ENCODE measurements around the gene SLC22A23.
A peak's percentile ranks its signal among the peaks of the same experiment; 100 is the strongest.

SLC22A23 gene

DNA sequence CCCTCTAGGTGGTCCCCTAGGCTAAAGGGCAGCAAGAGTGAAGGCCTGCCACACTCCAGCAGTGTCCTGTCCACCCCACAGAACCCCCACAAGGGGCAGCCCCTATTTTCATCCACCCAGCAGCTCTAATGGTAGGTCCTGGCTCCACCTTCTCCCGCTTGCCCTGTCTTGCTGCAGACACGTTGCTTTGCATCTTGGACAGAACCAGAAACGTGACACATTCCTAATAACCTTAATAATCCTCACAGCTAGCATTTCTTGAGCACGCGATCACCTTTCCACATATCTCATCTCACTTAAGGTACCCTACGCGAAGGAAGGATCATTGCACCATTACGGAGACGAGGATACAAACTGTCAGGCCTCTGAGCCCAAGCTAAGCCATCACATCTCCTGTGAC is 11.7 kb upstream of the SLC22A23 start:
- no peak for DNase-seq

DNA sequence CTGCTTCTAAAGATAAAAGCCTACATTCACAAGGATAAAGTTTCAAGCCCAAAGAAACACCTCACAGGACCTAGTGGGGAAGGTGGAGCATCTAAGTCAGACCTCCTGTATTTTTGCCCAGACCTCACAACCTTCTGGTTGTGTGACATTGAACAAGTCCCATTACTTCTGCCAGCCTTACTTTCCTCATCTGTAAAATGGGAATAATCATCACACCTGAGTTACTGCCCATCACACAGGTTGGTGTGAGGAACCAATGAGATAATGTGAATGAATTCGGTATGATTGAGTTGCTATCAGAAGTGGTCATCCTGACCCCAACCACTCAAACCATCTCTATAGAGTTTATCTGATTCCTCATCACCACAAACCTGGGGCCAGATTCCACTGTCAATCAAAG is 11.1 kb upstream of the SLC22A23 start:
- DNase-seq, result no peak

DNA sequence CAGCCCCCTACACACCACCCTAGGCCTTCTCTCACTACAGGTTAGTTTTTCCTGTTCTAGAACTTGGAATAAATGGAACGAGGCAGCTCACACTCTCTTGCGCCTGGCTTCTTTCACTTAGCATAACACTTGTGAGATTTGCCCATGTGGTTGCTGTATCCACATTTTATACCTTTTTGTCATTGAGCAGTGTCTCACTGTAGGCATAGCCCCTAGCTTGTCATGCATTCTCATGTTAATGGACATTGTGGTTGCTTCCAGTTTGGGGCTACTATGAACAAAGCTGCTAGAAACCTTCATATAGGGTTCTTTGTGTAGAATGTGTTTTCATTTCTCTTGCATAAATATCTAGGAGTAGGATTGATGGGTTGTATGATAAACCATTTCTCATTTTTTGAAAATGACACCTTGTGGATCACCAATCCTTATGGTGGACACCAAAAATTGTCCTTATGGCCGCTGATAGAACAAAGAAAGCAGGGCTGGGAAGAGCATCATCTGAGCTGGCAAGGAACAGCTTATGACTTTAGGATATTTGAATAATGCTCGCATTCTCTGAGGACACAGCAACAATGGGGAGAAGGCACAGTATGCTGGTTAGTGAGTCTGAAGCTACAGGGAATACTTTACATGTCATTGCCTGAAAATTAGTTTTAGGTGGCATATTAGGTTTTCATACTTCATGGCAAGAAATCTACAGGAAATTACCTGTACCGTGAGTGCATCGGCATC is 9.8 kb upstream of the SLC22A23 start:
- DNase-seq, result no peak

DNA sequence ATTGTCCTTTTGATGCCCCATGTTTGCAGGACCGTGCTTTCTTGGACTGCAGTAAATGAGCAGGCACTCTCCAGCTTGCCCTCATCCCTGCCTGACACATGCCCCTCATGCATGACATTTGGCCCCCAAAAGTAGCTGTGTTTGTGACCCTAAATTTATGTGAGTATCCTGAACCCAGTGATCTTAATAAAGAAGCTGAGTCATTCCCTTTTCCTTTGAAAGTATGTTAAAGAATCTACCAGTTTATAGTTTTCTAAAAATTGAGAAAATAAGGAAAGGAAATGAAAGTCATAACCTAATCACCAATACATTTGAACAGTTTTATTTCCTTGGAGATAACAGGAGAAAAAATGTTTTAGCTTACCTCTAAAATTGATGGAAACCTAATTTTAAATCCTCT is 3.4 kb upstream of the SLC22A23 start:
- no peak for DNase-seq

DNA sequence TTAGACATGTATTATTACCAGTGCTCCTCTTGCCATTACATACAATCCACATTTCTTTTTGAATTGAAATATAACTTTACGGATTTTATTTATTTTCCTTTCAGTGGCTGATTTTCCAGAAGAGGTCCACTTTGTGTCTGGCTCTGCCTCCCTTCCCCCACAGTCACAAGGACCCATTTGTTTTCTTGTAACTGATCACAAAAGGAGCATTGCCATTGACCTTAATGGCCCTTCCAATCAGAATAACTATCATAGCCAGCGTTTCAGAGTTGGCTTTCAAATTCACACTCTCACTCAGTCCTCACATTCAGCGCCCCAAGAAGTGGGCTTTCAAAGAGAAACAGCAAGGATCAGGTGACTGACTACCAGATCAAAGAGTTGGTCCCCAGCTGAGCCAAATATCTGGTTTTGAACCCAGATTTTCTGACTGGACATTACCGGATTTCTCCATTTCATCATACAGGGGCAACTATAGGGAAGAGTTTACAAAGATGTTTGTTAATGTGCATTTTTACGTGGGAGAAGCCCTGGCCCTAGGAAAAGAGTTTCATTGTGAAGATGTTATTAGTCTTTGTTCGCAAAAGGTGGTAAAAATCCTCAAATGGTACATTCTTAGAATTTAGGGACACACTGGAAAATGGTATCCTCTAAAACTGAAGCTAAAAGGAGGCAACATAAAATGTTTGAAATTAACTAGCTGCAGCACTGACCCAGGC is 2.0 kb upstream of the SLC22A23 start:
- no peak for DNase-seq

DNA sequence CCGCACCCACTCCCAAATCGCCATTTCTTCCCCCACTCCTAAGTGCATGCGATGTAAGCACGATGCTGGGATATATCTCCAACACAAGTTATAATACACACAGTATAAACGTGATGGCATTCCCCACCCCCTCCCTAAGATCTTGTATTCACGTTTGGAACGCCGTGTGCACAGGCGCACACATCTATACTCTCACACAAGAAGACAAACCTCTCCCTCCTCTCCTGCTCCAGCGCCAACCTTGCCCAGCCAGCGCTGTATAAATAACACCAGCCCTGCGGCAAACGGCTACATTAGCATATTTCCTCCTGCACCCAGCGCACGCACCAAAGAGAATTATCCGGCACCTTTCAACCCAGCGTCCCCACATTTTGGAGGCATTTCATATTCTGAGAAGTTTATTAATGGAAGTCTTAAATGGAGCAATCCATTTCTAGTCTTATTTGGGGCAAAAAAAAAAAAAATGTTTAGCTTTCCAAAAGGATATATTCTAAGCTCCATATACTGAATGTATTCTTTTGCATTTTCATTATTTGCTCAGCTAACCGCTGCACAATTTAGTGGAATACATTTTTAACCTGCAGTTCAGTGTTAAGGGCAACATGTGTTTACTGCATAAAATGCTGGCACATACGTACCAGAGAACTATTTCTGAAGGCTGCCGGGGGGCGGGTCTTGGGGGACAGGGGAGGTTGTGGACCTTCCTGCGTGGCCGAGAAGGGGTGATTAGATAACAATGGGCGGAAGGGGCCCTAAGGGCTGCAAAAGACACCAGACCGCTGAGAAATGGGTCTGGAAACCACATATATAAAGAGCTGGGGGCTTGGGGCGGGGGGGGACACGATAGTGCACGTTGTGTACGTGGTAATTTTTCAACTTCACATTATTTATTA is 1.1 kb upstream of the SLC22A23 start:
- DNase-seq, result peak; percentile 63

DNA sequence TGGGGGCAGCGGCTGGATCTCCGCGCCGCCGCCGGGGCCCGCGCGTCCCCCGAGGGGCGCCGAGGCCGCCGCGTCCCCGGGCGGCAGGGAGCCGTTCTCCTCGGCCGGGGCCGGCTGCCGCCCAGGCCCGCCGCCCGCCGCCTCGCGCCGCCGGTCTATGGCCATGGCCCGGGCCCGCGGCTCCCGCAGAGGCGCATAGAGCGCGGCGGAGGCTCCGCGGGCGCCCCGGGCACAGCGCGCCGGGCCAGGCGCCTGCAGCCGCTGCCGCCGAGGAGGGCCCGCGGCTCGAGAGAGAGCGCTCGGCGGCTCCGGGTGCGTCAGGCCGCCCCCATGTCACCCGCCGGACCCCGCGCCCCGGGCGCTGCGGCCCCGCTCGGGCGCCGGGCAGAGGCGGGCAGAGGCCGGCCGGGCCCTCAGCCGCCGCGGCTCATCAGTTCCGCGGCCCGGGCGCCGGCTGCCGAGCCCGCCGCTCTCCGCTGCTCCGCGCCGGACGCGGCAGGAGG is 404 bp downstream of the SLC22A23 start:
- DNase-seq, result no peak

DNA sequence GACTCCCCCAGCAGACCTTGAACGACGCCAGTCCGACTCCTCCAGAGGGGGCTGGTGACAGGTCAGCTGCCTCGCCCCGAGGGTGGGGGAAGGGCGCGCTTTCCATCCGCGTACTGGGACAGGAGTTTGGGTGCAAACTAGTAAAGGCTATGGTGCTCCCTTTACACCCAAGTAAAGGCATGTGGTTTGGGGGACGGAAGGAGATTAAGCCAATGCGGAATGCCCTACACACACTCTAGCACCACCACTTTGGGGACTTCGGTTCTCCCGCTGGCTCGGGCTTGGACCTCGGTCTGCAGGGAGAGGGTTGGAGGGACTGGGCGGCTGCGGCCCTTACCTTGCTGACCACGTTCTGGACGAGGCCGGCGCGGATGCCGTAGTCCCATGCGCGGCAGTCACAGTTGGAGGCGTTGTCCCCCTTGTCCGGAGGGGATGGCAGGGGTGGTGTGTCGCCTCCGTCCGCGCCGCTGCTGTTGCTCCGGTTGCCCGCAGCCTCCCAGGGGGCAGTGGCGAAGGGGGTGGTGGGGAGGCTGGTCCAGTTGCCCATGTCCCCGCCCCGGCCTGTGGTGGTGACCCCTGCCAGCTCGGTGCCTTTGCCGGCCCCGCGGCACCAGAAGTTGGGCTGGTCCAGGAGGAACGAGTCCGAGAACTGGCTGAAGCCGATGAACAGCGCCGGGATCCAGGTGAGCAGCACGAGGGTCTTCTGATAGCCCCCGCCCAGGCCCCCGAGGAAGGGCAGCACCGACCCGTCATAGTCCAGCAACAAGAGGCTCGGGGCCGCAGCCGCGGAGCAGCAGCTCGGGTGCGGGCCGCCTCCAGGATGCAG is 1.1 kb downstream of the SLC22A23 start:
- peak; percentile 68 for DNase-seq

DNA sequence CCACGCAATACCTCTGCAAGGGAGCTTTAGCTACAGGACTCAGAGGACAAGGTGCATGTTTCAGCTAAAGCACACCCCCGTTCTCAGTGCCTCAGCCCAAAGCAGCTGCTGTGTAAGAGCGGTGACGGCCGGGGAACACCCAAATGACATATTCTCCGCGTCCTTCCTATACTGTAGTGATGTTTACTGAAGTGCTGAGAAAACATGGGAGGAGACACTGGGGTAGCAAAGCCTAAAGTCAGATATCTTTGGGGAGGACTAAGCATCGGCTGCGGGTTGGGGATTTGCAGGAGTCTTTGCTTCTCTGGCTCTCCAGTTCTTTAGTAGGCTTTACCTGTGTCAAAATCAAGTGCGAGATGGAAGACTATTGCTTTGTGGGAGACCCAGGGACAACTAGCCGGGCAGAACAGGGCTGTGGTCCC is 1.7 kb downstream of the SLC22A23 start:
- peak; percentile 65 for DNase-seq

DNA sequence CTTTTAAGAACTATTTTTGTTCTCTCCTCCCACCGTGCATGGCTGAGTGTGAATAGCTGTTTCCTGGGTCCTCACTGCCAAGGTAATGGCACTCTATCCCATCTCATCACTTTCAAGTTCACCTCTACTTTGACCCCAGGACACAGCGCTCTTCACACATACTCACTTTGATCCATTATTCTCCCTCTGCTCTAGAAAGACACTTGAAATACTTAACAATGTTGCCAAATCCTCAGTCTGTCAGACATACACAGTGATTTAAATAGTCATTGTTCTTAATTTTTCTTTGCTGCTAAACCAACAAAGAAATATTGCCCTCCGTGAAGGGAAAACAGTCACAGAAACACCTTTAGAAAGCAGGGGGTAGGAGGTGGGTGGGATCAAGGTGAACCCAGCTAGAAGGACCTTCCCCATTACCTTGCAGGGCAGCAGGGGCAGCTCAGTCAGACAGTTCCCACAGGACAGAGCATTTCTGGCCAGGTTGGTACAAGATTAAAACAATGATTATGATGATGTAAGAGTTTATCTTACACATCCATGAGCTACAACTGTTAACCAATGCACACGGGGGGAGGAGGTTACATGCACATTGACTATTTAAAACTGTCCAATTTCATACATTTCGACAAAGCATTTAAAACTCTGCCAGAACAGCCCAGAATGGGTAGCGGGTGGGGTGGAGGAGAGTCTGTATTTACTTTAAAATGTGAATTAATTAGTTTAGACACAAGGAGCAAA is 2.4 kb downstream of the SLC22A23 start:
- no peak for DNase-seq

DNA sequence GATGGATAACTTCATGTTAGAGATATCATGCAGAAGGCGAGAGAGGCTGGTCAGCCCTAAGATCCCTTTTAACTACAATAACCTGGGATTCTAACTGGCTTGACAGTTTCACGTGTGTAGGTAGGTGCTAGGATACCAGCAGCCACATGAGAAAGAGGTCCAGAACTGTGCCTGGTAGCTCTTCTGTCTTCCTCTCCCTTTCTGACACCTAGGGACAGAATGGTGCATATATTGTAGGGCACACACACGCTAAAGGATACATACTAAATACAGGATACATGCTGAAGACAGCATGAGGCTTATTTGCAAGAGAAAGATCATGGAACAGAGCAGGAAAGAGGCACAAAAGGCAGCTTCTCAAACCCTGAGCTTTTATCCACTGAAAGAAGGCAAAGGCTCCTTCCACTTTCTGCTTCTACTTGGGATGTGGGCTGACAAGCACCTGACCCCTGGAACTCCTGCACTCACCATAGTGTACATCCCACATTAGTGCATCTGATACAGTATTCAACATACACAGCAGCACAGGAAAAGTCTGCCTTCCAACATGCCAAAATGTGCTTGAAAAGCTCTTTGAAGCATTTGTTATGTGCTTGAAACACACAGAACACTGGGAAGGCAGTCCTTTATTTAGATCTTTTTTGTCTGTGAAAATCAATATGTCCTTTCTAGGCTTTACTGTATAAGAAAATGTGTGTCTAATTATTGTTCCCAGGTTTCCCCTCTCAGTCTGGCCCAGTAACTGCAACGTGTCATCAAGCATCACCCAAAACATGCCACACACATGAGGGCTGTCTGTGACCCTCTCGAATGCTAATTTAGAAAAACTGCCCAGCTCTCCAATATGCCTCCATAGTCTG is 3.2 kb downstream of the SLC22A23 start:
- DNase-seq, result peak; percentile 29

DNA sequence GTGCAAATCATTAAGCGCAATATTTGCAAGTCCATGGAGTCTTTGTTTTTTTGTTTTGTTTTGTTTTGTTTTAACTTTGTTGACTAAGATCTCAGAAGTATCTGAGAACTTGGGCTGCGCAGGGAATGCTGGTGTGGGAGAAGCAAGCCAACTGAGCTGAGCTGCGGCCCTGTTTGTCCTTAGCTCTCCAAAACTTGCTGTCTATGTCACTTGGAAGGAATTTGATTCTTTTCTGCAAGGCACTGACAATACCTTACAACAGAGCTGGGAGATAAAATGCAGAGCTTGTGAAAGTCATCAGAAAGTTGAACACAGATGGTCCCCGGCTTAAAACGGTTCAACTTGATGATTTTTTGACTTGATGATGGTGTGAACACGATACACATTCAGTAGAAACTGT is 5.4 kb downstream of the SLC22A23 start:
- no peak for DNase-seq

DNA sequence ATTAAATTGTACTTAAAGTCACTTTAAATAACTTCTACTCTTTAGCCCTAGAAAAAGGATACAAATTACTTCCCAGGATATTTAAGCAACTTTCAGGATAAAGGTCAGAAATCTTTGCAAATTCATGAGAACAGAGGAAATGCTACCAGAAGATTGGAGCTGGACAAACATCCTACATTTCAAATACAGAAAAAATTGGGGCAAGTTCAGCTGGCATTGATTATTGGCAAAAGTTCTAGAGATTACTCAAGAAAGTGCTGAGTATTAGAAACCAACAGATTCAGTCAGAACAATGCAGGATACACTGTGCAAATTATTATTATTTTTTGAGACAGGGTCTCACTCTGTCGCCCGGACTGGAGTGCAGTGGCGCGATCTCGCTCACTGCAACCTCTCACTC is 6.0 kb downstream of the SLC22A23 start:
- no peak for DNase-seq

DNA sequence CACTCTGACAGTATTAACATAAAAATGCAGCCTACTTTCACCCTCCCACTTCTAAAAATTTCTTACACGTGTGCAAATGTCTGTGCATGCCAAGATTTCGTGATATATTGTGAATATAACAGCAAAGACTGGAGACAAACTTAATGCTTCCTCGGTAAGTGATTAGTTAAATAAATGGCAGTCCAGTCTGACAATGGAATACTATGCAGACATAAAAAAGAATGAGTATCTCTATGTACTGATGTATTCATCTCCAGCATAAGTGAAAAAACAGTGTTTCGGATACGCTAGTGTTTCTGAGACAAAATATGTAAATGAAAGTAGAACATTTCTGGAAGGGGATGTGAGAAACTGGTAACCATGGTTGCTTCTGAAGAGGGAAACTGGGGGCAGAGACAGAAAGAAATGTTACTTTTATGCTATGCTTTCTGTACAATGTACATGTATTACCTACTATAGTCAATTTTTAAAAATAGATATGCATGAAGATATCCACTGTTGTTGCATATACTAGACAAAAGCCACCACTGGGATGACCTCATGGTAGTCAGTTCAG is 7.0 kb downstream of the SLC22A23 start:
- no peak for DNase-seq

DNA sequence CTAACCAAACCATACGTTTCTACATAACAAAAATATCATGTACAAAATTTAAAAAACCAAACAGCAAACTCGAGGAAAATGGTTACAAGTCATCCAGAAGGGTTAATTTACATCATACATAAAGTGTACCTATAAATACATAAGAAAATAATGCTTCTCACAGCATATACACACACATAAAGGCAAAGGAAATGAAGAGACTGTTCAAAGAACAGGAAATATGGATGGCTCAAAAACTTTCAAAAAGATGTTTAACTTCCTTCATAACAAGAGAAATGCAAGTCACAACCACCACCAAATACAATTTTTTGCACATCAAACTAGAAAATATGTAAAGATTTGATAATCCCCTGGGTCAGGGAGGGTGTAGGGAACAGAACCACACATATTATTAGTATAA is 7.5 kb downstream of the SLC22A23 start:
- DNase-seq, result no peak

DNA sequence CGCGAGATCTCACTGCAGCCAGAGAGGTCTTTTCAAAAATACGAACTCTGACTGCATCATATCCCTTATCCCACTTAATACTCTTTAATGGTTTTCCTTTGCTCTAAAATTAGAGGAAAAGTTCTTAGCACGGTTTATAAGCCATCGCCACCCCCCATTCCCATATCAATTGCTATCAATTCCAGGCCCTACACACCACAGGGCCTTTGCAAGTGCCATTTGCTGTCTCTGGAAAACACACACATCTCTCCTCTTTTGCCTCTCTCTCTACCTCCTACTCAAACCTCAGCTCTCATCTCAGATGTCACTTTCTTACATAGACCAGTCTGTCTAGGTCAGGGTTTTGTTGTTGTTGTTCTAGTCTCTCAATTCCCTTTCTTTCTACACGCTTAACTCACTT is 9.8 kb downstream of the SLC22A23 start:
- DNase-seq, result no peak

DNA sequence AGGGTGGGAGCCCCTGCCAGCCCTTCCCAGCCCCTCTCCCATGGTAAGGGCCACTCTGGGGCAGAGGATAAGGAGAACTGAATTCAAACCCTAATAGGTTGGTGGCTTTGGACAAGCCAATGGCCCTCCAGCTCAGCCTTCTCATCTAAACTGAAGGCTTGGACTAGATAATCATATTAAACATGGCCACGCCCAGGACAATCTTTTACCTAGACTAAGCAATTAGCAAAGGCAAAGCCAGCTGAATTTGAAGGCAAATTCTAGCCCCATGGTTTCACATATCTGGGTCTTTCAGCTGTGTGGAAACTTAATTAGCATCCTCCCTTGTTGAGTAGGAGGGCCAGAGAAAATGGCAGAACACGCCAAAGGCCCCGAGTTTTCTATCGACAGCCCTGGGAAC is 10.7 kb downstream of the SLC22A23 start:
- DNase-seq, result peak; percentile 82

DNA sequence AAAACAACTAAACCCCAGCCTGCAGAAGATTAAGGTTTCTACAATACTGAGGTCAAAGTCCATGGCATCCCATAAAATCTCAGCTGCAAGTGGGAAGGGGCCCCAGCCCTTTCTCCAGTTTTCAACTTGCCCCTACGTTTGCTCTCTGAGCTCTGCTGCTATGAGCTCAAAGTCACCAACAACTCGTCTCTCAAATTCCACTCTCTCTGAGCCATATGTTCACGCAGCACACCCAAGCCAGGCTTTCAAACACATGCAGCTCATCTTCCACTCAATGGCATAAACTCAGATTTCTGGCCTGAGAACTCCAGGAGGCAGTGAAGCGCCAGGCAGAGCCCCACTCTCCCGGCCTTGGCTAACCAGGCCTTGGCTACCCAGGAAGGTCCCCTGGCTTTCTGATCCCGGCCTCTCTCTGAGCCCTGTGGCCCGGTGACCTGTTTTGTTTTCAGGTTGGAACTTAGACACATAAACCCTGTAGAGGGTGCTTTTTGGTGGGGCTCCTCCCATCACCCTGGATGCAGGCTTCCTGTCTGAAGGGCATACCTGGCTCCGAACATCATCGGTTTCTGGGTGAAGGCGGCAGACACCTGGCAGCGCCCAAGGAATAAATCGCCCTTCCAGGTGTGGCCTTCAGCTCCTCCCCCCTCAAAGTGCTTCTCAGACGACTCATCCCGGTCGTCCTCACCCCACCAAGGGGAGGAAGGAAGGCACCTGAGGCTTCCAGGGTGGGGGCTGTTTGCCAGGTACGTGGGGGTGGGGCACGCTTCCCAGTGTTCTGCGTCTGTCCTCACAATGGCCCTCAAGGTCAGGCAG is 12.4 kb downstream of the SLC22A23 start:
- peak; percentile 42 for DNase-seq

DNA sequence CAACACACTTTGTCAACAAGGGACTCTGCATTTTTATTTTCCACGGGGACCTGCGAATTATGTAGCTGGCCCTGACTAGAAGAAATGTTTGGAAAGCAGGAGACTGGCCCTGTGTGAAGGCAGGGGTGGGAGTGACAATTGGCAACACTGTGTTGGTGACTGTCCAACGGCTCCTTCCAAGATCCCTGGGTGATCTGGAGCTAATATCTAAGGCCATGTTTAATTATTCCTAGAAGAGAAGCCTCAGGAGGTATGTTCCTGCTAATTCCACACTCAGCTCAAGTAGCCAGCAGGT is 13.7 kb downstream of the SLC22A23 start:
- DNase-seq, result no peak

Measured in NCI-H82 (cell line).